Stimulated activated CD4-positive, alpha-beta T cell treated with anti-CD3 and anti-CD28 coated beads, TNF-alpha, amount 100 ng/mL, for 48 hours (primary cell): ENCODE results near the gene DOCK1.
"Not testable (repeated sequence)": the region's sequence is repeated elsewhere in the genome, so short reads cannot be mapped to it uniquely, and the experiment has no call there.

Experiments used
- DNase-seq, 3 donors: peaks; one replicate each; pipeline ENCODE4 v3.0.0-alpha.2; 2020; ENCODE audit warnings: low read depth in 3 of 3

DOCK1 gene

DNA sequence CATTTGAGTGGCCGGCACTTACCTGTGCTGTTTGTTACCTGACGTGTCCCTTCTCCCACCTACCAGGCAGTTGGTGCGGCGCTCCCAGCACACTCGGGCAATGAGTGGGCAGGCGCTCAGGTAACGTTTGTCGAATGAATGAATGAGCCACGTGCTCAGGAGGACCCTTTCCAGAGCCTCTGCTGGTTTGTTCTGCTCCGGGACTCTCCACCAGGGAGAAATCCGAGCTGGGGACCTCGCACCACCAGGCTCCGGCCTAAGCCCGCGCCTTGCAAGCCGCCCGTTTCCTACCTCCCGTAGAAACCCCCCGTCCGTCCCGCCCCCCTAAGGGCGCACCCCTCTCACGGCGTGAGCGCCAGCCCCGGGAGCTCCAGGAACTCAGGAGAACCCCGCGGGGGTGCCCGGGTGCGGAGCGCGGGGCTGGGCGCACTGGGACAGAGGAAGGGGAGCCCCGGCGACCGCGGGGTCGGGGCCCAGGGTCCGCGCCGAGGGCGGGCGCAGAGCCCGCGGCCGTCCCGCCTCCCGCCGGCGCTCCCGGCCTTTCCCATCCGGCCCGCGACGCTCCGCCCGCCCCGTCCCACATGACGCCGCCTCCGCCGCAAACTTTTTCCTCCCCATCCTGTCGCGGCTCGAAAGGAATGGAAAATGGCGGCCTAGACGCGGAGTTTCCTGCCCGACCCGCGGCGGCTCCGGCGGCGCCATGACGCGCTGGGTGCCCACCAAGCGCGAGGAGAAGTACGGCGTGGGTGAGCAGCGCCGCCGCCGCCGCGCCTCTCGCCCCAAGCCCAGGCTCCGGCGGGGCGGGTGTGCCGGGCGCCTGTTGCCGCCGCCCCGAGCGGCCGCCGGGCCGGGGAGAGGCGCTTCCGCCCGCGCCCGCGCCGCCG lies at the start of gene DOCK1:
TSS of gene DOCK1 (plus strand) at position 611 of the 884 bp plus-strand sequence. CDS start at position 701, 90 bp downstream.
- DNase-seq = no peak

DNA sequence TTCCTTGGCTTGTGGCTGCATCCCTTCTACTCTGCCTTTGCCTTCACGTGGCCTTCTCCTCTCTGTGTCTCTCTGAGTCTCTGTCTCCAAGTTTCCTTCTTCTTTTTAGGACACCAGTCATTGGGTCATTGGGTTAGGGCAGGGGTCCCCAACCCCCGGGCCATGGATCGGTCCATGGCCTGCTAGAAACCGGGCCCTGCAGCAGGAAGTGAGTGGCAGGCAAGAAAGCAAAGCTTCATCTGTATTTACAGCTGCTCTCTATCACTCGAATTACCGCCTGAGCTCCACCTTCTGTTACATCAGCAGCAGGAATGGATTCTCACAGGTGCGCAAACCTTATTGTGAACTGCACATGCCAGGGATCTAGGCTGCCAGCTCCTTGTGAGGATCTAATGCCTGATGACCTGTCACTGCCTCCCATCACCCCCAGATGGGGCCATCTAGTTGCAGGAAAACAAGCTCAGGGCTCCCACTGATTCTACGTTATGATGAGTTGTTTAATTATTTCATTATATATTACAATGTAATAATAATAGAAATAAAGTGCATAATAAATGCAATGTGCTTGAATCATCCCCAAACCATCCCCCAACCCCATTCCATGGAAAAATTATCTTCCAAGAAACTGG lies 47.9 kb upstream of the DOCK1 start:
- DNase-seq = no peak

DNA sequence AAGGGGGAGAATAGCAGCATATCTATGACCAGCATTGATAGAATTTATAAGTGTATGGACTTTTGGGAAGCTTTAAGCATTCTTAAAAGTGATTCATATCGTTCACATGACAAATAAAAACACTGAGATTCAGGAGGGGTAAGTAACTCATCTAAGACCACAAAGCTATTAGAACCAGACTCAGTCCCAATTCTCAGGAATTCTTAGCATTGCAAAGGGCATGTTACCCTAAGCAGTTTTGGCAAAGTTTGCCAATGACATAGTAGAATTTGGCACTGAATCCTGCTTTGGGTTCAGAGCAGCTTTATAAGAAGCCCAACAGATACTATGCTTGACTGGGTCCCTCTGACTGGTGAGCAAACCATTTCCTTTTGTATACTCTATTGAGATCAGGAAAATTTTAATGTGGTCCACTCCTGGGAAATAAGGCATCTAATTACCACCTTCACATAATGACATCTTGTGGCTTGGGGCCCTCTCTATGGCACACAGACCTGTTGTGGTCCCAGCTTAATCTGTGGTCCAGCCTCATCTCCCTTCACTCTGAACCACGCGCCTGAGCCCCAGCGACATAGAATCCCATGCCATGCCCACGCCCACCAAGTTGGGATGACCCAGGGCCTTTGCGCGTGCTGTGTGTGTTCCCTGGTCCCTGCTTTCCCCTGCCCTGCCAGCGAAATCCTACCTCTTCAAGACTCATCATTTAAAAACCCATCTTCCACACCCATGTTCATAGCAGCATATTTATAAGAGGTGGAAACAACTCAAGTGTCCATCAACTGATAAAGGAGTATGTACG lies 37.5 kb upstream of the DOCK1 start:
- no peak for DNase-seq

DNA sequence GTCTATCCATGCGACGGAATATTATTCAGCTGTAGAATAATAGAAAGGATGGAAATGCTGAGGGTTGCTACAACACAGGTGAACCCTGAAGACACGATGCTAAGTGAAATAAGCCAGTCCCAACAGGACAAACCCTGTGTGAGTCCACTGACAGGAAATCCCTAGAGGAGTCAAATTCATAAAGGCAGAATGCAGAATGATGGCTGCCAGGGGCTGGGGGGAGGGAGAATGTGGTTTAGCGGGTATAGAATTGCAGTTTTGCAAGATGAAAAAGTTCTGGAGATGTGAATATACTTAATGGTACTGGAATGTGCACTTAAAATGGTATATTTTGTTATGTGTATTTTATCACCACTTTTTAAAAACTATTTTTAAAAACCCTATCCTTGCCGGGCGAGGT lies 36.9 kb upstream of the DOCK1 start:
- DNase-seq = no peak

DNA sequence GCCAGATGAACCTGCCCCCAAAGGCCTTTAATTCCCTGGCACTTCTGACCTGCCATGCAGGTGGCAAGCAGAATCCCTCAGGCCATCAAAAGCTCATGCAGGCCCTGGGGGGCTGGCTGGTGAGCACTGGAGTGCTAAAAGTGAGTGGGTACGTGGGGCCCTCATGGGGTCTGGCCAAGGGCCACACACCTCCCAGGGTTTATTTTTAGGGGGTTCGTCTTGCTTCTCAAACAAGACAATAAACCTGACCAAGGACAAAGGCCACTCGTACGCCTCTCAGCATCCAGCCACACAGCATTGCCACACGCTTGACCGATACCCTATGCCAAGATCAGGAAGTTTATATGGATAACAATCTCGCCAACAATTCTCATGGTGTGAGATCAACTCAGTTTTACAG lies 33.1 kb upstream of the DOCK1 start:
- no peak for DNase-seq

DNA sequence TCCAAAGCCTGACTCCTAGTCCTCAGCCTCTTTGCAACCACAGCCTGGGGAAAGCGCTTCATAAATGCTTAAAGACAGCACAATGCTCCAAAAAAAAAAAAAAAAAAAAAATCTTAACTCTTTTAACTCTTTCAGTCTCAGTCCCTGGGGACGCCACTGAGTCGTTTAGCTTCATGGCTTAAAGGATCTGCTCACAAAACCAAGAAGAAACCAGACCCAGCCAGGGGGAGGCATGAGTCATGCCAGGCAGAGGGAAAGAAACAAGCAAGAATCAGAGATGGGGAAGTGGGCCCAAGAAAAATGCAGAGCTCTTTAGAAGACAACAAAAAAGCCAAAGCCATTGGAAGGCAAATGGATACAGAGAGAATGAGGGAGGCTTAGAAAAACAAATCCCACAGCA lies 32.5 kb upstream of the DOCK1 start:
- DNase-seq = no peak

DNA sequence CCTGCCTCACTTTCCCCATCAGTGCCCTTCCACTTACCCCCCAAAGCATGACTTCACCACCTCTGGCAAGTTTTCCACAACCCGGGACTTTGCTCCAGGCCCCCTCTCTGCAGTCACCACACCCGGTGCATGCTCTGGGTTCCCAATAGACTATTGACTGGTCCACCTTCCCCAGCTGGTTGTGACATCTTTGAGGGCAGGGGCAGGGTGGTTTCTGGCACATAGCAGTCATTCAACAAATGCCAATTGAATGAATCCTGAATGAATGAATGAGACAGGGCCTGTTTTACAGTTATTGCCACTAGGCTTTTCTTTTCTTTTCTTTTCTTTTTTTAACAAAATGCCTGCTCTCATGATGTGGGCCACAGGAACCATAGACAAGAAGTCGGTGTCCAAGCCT lies 28.8 kb upstream of the DOCK1 start:
- DNase-seq = no peak

DNA sequence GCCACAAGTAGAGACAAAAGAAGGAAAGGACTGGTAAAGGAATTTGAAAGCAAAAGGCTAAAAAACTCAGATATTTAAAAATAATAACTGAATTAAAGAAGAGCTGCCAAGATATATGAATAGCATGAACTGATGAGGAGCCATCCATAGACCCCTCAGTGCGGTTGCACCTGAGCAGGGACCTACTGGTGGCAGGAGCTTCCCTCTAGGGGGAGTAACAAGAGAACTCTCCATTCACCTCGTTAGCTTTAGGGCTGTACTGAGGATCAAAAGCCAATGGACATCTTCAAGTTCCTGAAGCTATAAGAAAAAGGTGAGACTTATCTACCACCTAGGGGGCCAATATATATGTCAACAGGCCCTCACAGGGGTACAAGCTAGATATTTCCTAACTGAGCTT lies 27.8 kb upstream of the DOCK1 start:
- DNase-seq = no peak

DNA sequence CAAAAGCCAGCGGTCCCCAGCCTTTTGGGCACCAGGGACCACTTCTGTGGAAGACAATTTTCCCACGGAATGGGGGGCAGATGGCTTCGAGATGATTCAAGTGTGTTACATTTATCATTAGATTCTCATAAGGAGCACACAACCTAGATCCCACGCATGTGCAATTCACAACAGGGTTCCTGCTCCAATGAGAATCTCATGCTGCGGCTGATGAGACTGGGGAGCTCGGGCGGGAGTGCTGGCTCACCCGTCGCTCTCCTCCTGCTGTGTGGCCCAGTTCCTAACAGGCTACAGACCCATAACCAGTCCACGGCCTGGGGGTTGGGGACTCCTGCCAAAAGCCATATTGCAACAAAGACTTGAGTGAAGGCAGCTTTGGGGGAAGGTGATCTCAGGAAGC lies 26.6 kb upstream of the DOCK1 start:
- DNase-seq = no peak

DNA sequence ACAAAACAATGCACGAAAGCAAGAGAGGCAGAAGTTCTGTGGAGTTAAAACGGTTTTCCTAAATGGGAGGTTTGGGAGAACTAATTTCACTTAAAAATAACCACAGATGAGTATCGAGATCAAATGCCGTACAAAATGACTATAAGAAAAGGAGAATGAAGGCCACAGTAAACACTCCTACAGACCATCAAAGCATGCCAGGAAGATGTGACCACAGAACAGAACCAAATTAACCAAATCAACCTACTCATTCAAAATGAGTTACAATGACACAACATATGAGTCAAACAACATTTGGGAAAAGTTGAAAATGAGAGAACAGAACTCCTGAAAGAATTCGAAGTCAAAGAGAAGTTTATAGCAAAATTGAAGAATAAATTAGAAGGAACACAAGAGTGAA lies 24.3 kb upstream of the DOCK1 start:
- DNase-seq = no peak

DNA sequence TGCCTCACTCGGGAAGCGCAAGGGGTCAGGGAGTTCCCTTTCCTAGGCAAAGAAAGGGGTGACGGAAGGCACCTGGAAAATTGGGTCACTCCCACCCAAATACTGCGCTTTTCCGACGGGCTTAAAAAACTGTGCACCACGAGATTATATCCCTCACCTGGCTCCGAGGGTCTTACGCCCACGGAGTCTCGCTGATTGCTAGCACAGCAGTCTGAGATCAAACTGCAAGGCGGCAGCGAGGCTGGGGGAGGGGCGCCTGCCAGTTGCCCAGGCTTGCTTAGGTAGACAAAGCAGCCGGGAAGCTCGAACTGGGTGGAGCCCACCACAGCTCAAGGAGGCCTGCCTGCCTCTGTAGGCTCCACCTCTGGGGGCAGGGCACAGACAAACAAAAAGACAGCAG lies 23.2 kb upstream of the DOCK1 start:
- DNase-seq = not testable (repeated sequence)

DNA sequence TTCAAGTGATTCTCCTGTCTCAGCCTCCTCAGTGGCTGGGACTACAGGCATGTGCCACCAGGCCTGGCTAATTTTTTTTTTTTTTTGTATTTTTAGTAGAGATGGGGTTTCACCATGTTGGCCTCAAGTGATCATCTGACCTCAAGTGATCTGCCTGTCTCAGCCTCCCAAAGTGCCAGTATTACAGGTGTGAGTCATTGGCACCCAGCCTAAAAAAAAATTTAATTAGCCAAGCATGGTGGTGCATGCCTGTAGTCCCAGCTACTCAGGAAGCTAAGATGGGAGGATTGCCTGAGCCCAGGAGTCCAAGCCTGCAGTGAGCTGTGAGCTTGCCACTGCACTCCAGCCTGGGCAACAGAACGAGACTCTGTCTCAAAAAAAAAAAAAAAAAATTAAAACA lies 16.8 kb upstream of the DOCK1 start:
- DNase-seq = not testable (repeated sequence)

DNA sequence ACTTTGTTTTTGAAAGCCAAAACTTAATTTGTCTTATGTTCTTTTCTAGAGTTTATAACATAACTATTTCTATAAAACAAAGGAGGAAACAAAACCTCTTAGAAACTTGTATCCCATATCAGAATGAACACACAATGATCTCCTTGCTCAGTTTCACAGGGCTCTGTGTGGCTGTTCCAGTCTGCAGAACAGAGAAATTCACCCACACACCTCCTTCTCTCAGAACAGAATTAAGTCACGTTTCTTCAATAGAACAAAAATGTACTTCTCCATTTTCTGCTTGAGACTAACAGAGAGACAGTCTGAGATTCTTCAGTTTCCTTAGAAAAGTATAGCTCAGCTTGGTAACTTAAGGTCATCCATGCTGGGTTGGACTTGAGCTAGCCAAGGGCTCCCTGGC lies 15.8 kb upstream of the DOCK1 start:
- DNase-seq = no peak

DNA sequence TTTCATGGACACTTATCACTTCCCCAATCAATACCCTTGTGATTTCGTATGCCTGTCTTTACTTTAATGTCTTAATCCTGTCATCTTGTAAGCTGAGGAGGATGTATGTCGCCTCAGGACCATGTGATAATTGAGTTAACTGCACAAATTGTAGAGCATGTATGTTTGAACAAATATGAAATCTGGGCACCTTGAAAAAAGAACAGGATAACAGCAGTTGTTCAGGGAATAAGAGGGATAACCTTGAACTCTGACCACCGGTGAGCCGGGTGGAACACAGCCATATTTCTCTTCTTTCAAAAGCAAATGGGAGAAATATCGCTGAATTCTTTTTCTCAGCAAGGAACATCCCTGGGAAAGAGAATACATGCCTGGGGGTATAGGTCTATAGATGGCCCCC lies 14.4 kb upstream of the DOCK1 start:
- not testable (repeated sequence) for DNase-seq

DNA sequence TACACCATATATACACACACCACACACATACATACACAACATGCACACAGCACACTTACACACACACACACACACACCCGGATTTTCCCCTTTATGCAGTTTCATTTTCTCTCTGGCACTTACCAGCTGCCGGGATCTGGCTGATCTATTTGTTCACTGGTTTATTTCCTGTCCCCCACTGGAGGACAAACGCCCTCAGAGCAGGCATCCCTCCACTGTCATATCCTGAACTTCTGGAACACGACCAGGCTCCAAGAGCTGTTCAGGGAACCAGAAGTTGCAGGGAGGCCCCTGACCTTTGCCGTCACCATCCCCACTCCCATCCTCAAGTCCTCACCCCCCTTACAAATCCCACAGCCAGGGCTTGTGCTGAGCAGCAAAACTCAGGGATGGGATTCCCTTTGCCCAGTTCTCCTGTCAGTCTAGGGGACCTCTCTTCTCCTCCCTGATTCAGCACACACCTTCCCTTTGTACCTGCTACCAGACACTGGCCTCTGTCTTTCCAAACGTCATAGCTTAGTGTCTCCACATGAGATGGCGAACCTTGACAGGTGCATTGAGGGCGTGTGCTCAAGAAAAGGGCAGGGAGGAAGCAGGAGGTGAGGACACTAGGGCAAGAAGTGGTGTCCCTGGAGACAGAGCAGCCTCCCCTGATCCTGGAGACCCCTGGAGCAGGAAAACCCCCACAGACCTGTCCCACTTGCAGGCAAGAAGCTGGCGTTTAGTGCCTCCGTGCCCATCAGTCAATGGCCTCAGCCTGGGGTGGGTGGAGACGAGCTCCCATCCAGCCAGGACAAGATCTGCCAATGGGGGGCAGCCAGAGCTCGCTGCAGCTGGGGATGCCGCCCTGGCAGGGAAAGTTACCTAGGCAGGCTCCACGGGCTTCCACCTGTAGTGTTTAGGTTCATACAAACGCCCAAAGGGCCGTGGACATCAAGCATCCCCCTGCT lies 12.7 kb upstream of the DOCK1 start:
- no peak for DNase-seq

DNA sequence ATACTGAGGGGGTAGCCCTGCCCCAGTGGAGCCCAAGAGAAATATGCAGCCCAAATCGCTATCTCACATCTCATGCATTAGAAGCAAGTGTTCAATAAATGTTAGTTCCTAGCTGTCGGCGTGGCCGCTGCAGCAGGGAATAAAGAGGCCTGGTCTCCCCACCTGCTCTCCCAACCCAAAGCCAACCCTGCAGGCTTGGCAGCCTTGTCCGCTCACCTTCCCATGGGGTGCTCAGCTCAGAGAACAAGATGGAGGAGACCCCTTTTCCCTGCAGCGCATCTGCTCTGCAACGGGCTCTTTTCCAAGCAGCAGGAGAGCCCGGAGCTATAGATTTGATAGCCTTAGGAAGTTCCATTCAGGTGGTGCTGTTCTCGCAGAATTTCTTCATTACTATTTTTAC lies 12.0 kb upstream of the DOCK1 start:
- no peak for DNase-seq

DNA sequence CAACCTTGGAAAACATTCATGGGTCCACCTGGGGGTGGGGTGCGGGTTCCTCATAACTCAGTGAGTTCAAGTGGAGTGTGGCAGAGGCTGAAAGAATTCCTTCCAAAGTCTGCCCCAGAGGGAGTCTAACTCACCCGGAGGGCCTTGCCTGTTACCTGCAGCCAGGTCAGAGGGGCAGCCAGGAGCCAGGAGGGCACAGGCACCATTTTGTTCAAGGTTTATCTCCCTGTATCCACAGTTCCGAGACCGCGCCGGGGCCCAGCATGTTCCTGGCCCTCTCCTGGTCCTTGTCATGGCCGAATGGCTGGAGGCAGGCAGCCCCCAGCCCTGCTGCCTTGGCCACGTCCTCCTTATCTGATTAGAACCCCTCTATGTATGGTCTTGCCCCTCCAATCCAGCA lies 11.4 kb upstream of the DOCK1 start:
- no peak for DNase-seq

DNA sequence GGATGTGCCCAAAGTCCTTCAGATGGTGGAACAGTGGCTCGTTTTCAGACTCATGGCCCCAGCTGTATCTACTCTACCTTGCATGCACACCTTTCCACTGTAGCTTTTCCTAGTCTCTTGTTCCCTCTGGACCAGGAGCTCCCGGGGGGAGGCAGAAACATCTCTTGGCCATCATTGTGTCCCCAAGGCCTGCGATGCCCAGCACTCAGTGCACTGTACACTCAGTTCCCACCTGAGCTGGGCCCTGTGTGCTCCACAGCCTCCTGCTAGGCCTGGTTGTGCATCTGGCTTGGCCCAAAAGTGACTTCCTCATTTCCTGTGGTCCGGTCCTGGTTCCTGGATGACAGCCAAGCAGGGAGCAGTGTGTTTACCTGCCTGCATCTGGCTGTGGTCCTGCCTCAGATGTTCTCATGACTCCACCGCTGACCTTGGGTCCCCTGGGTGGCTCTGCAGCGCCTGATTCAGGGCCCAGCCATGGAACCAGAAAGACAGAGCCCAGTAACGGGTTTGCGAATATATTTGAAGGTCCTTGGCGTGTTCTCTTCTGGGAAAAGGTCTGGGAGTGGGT lies 9.9 kb upstream of the DOCK1 start:
- no peak for DNase-seq

DNA sequence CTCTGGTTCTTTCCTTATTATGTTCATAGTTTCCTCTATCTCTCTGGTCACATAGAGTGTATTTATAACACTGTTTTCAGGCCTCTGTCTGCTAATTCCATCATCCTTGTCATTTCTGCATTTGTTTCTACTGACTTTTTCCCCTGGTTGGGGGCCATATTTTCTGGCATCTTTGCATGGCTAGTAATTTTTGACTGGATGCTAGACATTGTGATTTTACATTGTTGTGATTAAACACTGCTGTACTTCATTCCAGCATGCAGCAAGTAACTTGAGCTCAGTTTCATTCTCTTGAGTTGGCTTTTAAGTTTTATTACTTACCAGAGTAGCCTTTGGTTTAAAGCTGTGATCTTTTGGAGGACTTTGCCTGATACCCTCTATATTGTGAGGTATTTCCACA lies 6.8 kb upstream of the DOCK1 start:
- no peak for DNase-seq

DNA sequence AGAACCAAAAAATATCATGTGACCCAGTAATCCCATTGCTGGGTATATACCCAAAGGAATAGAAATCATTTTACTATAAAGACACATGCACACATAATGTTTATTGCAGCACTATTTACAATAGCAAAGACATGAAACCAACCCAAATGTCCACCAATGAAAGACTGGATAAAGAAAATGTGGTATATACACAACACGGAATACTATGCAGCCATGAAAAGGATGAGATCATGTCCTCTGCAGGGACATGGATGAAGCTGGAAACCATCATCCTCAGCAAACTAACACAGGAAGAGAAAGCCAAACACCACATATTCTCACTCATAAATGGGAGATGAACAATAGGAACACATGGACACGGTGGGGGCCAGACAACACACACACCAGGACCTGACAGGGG lies 5.7 kb upstream of the DOCK1 start:
- DNase-seq = not testable (repeated sequence)

DNA sequence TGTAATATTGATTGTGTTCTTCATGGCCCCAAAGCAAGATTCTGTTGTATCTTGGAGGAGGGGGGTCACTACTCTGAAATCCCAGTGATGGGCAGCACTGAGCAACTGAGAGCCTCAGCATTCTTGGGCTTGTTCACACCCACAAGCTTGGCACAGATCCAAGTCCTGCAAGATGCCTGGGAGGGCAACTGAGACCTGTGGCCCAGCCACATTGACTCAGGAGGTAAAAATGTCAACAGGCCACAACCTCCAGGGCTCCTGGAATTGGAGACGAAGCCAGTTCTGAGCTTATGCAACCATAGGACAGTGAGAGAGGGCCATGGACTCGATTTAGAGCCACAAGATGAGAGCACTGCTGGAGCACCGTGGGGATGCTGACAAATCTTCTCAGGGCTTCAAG lies 3.1 kb upstream of the DOCK1 start:
- DNase-seq = no peak
